ENCODE results near the gene AGPAT3.

- TF ChIP-seq POLR2A (IDR thresholded peaks at IDR 0.05; ENCODE audit: low read length) (no peak), CBX8 (IDR thresholded peaks at IDR 0.05) (no peak), CTCF (IDR thresholded peaks at IDR 0.05) (no peak), HMGXB4 (CRISPR knock-in tag; IDR thresholded peaks at IDR 0.05; ENCODE audit: borderline replicate concordance) (no peak), HDAC2 (IDR thresholded peaks at IDR 0.05) (no peak), NR3C1 (IDR thresholded peaks at IDR 0.05) (no peak), REST (IDR thresholded peaks at IDR 0.05) (no peak), RCOR1 (IDR thresholded peaks at IDR 0.05; ENCODE audit: low read depth, low read length) (no peak), RNF2 (IDR thresholded peaks at IDR 0.05; ENCODE audit: borderline replicate concordance, low read depth) (no peak), EP300 (IDR thresholded peaks at IDR 0.05) (no peak), MAX (IDR thresholded peaks at IDR 0.05) (no peak)
These were observed 37.9 kb upstream of the AGPAT3 start for GRCh38 chr21:43827015-43827611.
